Bronchial epithelial cell (primary cell): ENCODE results near the gene UBTD1. TPM values are rescaled to one million over a fixed set of nuclear protein-coding genes. Genes with fewer than 3 reads are reported as not detected.
A peak's percentile ranks its signal among the peaks of the same experiment; 100 is the strongest.
"Not testable (repeated sequence)": the region's sequence is repeated elsewhere in the genome, so short reads cannot be mapped to it uniquely, and the experiment has no call there.

Source experiments
- DNase-seq: peaks from one replicate; pipeline ENCODE4 v3.0.0-alpha.2; 2010; ENCODE audit warnings: low read depth
- FAIRE-seq: peaks from 2 replicates; lab custom pipeline; 2011; peaks lifted over from hg19 to GRCh38; lab: Jason Lieb, UNC
- H3K27me3 ChIP-seq: 2 replicates; pipeline ENCODE4 v1.5.1; 2011; ENCODE audit warnings: low read length; ENCODE audit not compliant: control insufficient read depth, insufficient read depth
- H3K36me3 ChIP-seq: 2 replicates; pipeline ENCODE4 v1.5.1; 2011; ENCODE audit warnings: low read length; ENCODE audit not compliant: control insufficient read depth, insufficient read depth
- H3K4me3 ChIP-seq: 2 replicates; pipeline ENCODE4 v1.5.1; 2011; ENCODE audit warnings: mild to moderate bottlenecking, low read depth, low read length, control low read depth
- CTCF ChIP-seq: IDR thresholded peaks from 2 replicates; pipeline ENCODE4 v1.5.1; 2011; ENCODE audit warnings: mild to moderate bottlenecking, moderate library complexity, low read length, control low read depth, inconsistent platforms; ENCODE audit not compliant: insufficient read depth, severe bottlenecking
- total RNA-seq: library from RNA; depleted of rRNA; stranded (reverse); fragments of >200 nt; gene quantifications from 2 replicates; pipeline ENCODE4 v1.2.1, GENCODE V29; 2014

The UBTD1 gene
- total RNA-seq, 1 donor from 2014 or later = 11.1 TPM

DNA sequence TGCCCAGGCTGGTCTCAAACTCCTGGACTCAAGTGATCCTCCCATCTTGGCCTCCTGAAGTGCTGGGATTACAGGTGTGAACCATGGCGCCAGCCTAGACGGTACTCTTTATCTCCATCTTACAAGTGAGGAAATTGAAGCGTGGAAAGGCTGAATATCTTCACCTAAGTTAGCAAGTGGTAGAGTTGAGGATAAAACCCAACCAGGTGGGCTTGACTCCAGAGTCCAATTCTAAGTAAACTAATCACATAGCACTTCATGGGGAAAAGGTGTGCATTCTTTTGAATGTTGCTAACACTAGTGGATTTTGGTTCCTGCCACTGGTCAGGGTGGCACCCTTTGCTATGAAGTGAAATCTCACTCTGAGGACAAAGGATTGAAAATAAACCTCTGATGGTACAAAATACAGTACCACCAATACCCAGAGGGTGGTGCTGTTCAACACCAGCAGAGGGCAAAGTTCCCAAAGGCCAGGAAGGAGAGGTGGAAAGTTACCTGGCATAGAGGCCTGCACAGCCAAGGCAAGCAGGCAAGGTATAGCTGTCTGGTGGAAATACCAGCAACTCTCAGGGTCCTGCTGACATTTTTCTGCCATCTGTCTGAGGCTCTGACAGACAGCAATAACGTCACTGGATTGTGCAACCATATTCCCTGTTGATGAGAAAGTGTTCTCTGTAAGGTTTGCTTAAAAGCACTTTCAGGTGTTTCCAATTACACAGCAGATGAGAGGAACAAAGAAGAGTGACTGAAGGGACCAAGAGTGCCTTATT is 35.2 kb upstream of the UBTD1 start:
- peak; percentile 77 for TF ChIP-seq CTCF
- H3K4me3 ChIP-seq = no peak overlapping the region
- peaks cover 37% of the 10 kb centered on the region for H3K36me3 ChIP-seq
- DNase-seq = peak; percentile 78
- H3K27me3 ChIP-seq = no peaks in the 10 kb centered on the region
- peak; percentile 75 for FAIRE-seq

DNA sequence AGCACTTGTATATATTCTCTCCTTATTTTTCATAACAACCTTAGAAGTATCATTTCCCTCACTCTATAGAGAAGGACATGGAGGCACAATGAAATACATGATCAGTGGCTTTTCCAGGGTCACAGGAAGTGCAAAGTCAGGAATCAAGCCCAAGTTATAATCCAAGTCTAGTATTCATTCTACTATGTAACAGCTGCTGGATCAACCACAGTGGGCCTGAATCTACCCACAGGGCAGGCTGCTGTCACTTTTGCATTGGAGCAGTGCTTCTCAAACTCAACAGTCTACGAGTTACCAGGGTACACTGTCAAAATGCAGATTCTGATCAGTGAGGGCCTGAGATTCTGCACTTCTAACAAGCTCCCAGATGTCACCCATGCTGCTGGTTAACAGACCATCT is 34.5 kb upstream of the UBTD1 start:
- Histone ChIP-seq H3K36me3 (peaks cover 37% of the 10 kb centered on the region), H3K4me3 (no peak overlapping the region), H3K27me3 (no peaks in the 10 kb centered on the region)
- FAIRE-seq (peak; percentile 64), DNase-seq (no peak)
- no peak for TF ChIP-seq CTCF

DNA sequence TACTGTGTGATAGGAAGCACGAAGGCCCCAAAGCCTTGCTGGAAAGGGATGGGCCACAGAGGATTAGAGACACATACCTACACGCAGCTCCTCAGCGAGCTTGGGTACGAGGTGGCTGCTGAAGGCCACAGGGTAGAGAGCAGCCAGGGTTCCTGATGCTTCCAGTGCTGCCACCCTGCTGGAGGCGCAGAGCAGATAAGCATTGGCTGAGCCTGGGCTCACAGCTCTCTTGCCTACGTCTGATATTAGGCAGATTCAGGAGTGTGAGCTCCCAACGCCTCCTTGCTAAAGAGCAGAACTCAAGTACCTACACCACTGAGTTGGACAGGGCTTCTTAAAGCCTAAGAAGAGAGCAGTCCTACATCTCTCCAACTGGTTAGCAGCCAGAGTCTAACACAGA is 32.7 kb upstream of the UBTD1 start:
- H3K36me3 ChIP-seq = peaks cover 31% of the 10 kb centered on the region
- no peak overlapping the region for H3K4me3 ChIP-seq
- DNase-seq = no peak
- TF ChIP-seq CTCF = no peak
- FAIRE-seq = no peak
- H3K27me3 ChIP-seq = no peaks in the 10 kb centered on the region

DNA sequence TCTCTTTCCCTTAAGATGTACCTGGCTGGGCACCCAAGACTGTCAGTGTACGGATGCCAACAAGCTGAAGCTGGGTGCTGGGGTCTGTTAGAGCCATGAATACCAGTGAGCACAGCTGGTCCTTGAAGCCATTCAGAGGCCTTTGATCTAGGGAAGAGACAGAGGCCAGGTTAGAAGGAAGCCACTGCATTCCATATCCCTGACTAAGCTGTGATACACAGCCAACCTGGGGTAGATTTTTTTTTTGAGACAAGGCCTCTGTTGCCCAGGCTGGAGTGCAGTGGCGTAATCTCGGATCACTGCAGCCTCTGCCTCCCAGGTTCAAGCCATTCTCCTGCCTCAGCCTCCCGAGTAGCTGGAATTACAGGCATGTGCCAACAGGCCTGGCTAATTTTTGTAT is 32.0 kb upstream of the UBTD1 start:
- Histone ChIP-seq H3K4me3 (no peak overlapping the region), H3K36me3 (peaks cover 26% of the 10 kb centered on the region), H3K27me3 (no peaks in the 10 kb centered on the region)
- peak; percentile 83 for DNase-seq
- no peak for FAIRE-seq
- no peak for TF ChIP-seq CTCF

- Histone ChIP-seq H3K4me3 (no peak overlapping the region), H3K36me3 (peaks cover 22% of the 10 kb centered on the region), H3K27me3 (no peaks in the 10 kb centered on the region)
- DNase-seq (peak; percentile 73), FAIRE-seq (no peak)
- TF ChIP-seq CTCF = no peak
These were observed 30.6 kb upstream of the UBTD1 start for GRCh38 chr10:97468162-97468561.

- DNase-seq, H3K27me3 ChIP-seq, H3K4me3 ChIP-seq, FAIRE-seq: not testable (repeated sequence)
- H3K36me3 ChIP-seq = peaks cover 21% of the 10 kb centered on the region
These were observed 29.9 kb upstream of the UBTD1 start for GRCh38 chr10:97468781-97469180.
